WTC11 (cell line): Measurements from ENCODE around the gene ING5. TPM values are rescaled to one million over a fixed set of nuclear protein-coding genes. Genes with fewer than 3 reads are reported as not detected.

Experiments used
- ATAC-seq: fragments of 200-7000 bp; cut with Tn5 transposase; 2 replicates; pipeline ENCODE4 v1.10.0; 2021; ENCODE audit warnings: mild to moderate bottlenecking, moderate library complexity
- CTCF ChIA-PET: fragments of 300-600 bp; sonication (Branson Sonifier 250); formaldehyde crosslinking; loops from one replicate; lab custom pipeline; 2021; ENCODE audit warnings: antibody characterized with exemption; lab: Charles Lee
- POLR2A ChIA-PET: fragments of 350-600 bp; sonication (Branson Sonifier 250); formaldehyde crosslinking; loops from one replicate; lab custom pipeline; 2021; ENCODE audit warnings: antibody characterized with exemption; lab: Charles Lee
- DNase-seq: peaks from one replicate; pipeline ENCODE4 v3.0.0; 2021; ENCODE audit warnings: low spot score
- H3K27ac Mint-ChIP-seq: 2 replicates; pipeline ENCODE4 v1.8.0; 2021; ENCODE audit warnings: mixed read lengths
- H3K27me3 Mint-ChIP-seq: 2 replicates; pipeline ENCODE4 v1.8.0; 2021; ENCODE audit warnings: low read depth, mild to moderate bottlenecking, moderate library complexity, mixed read lengths
- H3K36me3 Mint-ChIP-seq: 2 replicates; pipeline ENCODE4 v1.8.0; 2021; ENCODE audit warnings: mixed read lengths
- H3K4me1 Mint-ChIP-seq: 2 replicates; pipeline ENCODE4 v1.8.0; 2022; ENCODE audit warnings: mixed read lengths
- H3K4me3 Mint-ChIP-seq: 2 replicates; pipeline ENCODE4 v1.8.0; 2021; ENCODE audit warnings: mild to moderate bottlenecking, moderate library complexity, mixed read lengths
- H3K9me3 Mint-ChIP-seq: 2 replicates; pipeline ENCODE4 v1.8.0; 2021; ENCODE audit warnings: mixed read lengths
- ESRRA ChIP-seq: sonication (generic); formaldehyde crosslinking; IDR thresholded peaks from 2 replicates; pipeline ENCODE4 v1.8.1; 2022; ENCODE audit warnings: mild to moderate bottlenecking, missing genetic modification reagents, borderline replicate concordance
- FOXP1 ChIP-seq: sonication (generic); formaldehyde crosslinking; IDR thresholded peaks from 2 replicates; pipeline ENCODE4 v1.8.0; 2022; ENCODE audit warnings: missing genetic modification reagents, mild to moderate bottlenecking, moderate library complexity, borderline replicate concordance
- GABPB1 ChIP-seq: sonication (generic); formaldehyde crosslinking; IDR thresholded peaks from 2 replicates; pipeline ENCODE4 v1.8.1; 2023; ENCODE audit warnings: mild to moderate bottlenecking, missing genetic modification reagents
- HMGA2 ChIP-seq: fragments of 250-450 bp; sonication (Bioruptor Pico); IDR thresholded peaks from 2 replicates; pipeline ENCODE4 v1.4.0; 2021; ENCODE audit warnings: mild to moderate bottlenecking, moderate library complexity
- IRF1 ChIP-seq: sonication (generic); formaldehyde crosslinking; IDR thresholded peaks from 2 replicates; pipeline ENCODE4 v1.8.0; 2023; ENCODE audit warnings: missing genetic modification reagents
- NFATC4 ChIP-seq: fragments of 250-450 bp; sonication (Bioruptor Pico); IDR thresholded peaks from 2 replicates; pipeline ENCODE4 v1.9.0; 2021; ENCODE audit warnings: mild to moderate bottlenecking
- NR2C2 ChIP-seq: sonication (generic); formaldehyde crosslinking; IDR thresholded peaks from 2 replicates; pipeline ENCODE4 v1.8.0; 2022; ENCODE audit warnings: mild to moderate bottlenecking, missing genetic modification reagents
- PRRX2 ChIP-seq: fragments of 250-450 bp; sonication (Bioruptor Pico); IDR thresholded peaks from 2 replicates; pipeline ENCODE4 v1.8.0; 2021; ENCODE audit warnings: mild to moderate bottlenecking
- ZNF232 ChIP-seq: sonication (generic); formaldehyde crosslinking; IDR thresholded peaks from 2 replicates; pipeline ENCODE4 v1.8.0; 2022; ENCODE audit warnings: mild to moderate bottlenecking, missing genetic modification reagents
- ZNF317 ChIP-seq: sonication (generic); formaldehyde crosslinking; IDR thresholded peaks from 2 replicates; pipeline ENCODE4 v1.8.1; 2023; ENCODE audit warnings: low read depth, mild to moderate bottlenecking, moderate library complexity, missing genetic modification reagents, borderline replicate concordance
- ZNF416 ChIP-seq: fragments of 250-450 bp; sonication (Bioruptor Pico); IDR thresholded peaks from 2 replicates; pipeline ENCODE4 v1.9.0; 2021; ENCODE audit warnings: mild to moderate bottlenecking, inconsistent platforms
- total RNA-seq: library from RNA; stranded (reverse); gene quantifications from 3 replicates; pipeline ENCODE4 v1.2.3, GENCODE V29; 2021
- TF ChIP-seq, protein P1 (sequence below): sonication (generic); formaldehyde crosslinking; IDR thresholded peaks from 2 replicates; pipeline ENCODE4 v1.8.1; 2023; ENCODE audit warnings: mild to moderate bottlenecking, missing genetic modification reagents, moderate library complexity
- TF ChIP-seq, protein P2 (sequence below): sonication (generic); formaldehyde crosslinking; IDR thresholded peaks from 2 replicates; pipeline ENCODE4 v1.8.0; 2022; ENCODE audit warnings: mild to moderate bottlenecking, missing genetic modification reagents
- TF ChIP-seq, protein P3 (sequence below): fragments of 250-450 bp; sonication (Bioruptor Pico); conservative IDR thresholded peaks from 2 replicates; pipeline ENCODE4 v1.9.0; 2021; ENCODE audit warnings: mild to moderate bottlenecking
- TF ChIP-seq, protein P4 (sequence below): sonication (generic); formaldehyde crosslinking; IDR thresholded peaks from 2 replicates; pipeline ENCODE4 v1.8.1; 2022; ENCODE audit warnings: low read depth, missing genetic modification reagents, borderline replicate concordance
- TF ChIP-seq, protein P5 (sequence below): sonication (generic); formaldehyde crosslinking; IDR thresholded peaks from 2 replicates; pipeline ENCODE4 v1.8.1; 2023; ENCODE audit warnings: mild to moderate bottlenecking, missing genetic modification reagents

Gene ING5
- total RNA-seq, 1 experiment from 2014 or later: 43.1 TPM

DNA sequence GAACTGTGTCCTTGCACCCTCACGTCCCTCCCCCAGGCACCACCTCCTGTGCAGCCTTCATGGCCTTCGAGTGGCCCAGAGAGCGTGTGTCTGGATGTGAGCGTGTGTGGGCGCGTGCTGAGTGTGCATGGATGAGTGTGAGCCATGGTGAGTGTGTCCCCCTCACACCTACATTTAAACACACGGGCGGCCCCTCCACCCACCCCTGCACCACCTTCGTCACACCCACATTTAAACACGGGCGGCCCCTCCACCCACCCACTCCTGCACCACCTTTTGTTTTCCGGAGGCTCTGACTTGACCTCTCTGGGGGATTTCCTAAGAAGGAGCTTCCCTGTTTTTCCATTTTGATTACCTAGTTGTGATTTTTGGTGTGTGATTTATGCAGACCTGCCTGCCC is 33.0 kb upstream of the ING5 start:
- peaks cover 29% of the 10 kb centered on the region for H3K36me3 Mint-ChIP-seq
- no peak overlapping the region for H3K4me3 Mint-ChIP-seq
- no peaks in the 10 kb centered on the region for H3K9me3 Mint-ChIP-seq
- POLR2A ChIA-PET: no interaction called here
- H3K27me3 Mint-ChIP-seq: no peaks in the 10 kb centered on the region
- CTCF ChIA-PET: no interaction called here
- H3K4me1 Mint-ChIP-seq: peaks cover 1% of the 10 kb centered on the region; the same call in 1 of the 2 replicates
- TF ChIP-seq, protein P1, sequence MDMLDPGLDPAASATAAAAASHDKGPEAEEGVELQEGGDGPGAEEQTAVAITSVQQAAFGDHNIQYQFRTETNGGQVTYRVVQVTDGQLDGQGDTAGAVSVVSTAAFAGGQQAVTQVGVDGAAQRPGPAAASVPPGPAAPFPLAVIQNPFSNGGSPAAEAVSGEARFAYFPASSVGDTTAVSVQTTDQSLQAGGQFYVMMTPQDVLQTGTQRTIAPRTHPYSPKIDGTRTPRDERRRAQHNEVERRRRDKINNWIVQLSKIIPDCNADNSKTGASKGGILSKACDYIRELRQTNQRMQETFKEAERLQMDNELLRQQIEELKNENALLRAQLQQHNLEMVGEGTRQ (CRISPR knock-in tag): no peak
- TF ChIP-seq, protein P2, sequence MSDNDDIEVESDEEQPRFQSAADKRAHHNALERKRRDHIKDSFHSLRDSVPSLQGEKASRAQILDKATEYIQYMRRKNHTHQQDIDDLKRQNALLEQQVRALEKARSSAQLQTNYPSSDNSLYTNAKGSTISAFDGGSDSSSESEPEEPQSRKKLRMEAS (CRISPR knock-in tag): no peak
- TF ChIP-seq ESRRA (CRISPR knock-in tag): no peak
- TF ChIP-seq, protein P3, sequence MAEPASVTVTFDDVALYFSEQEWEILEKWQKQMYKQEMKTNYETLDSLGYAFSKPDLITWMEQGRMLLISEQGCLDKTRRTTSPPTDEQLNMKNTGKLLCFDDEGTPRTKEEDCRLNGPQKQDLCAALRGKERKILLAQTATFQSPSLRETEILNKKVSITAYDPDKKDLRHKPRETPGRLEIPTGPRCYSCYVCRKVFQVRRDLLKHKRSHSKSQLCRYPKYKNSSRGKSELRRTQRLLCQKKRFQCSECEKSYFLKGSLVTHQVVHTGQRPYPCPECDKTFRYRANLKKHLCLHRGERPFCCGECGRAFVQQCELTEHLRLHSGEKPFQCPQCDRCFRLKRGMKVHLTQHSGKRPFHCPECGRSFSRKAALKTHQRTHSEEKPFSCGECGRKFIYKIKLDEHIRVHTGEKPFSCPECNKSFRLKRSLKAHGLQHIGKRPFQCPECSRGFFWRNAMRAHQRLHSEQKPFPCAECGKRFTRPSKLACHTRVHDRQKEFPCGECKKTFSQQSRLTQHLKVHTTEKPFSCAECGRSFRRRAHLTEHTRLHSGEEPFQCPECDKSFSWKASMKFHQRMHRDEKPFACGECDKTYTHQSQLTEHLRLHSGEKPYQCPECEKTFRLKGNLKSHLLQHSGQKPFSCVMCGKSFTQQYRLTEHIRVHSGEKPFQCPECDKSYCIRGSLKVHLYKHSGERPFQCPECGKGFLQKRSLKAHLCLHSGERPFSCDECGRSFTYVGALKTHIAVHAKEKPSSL: no peak
- TF ChIP-seq PRRX2 (CRISPR knock-in tag): no peak
- no peak for TF ChIP-seq NR2C2
- H3K27ac Mint-ChIP-seq: no peak overlapping the region
- ATAC-seq: no peak
- no peak for DNase-seq

GRCh38 chr2:241670333-241671110 is 31.3 kb upstream of the ING5 start:
- H3K4me1 Mint-ChIP-seq: peaks cover 2% of the 10 kb centered on the region; the same call in 1 of the 2 replicates
- no peak overlapping the region for H3K4me3 Mint-ChIP-seq
- no peak for ATAC-seq
- CTCF ChIA-PET: no interaction called here
- no peak overlapping the region for H3K27ac Mint-ChIP-seq
- peaks cover 35% of the 10 kb centered on the region for H3K36me3 Mint-ChIP-seq
- no peaks in the 10 kb centered on the region for H3K27me3 Mint-ChIP-seq
- DNase-seq: no peak
- H3K9me3 Mint-ChIP-seq: no peaks in the 10 kb centered on the region
- POLR2A ChIA-PET: interaction anchor here (0.6 kb wide), 1 partner anchor 39 kb away, joined by 3 read pairs; no protein-coding TSS in a partner anchor
- no peak for TF ChIP-seq HMGA2 (CRISPR knock-in tag)
- TF ChIP-seq ZNF232 (CRISPR knock-in tag): no peak
- TF ChIP-seq NFATC4 (CRISPR knock-in tag): no peak
- TF ChIP-seq ZNF416 (CRISPR knock-in tag): no peak
- TF ChIP-seq, protein P4, sequence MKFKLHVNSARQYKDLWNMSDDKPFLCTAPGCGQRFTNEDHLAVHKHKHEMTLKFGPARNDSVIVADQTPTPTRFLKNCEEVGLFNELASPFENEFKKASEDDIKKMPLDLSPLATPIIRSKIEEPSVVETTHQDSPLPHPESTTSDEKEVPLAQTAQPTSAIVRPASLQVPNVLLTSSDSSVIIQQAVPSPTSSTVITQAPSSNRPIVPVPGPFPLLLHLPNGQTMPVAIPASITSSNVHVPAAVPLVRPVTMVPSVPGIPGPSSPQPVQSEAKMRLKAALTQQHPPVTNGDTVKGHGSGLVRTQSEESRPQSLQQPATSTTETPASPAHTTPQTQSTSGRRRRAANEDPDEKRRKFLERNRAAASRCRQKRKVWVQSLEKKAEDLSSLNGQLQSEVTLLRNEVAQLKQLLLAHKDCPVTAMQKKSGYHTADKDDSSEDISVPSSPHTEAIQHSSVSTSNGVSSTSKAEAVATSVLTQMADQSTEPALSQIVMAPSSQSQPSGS (CRISPR knock-in tag): no peak
- TF ChIP-seq, protein P5, sequence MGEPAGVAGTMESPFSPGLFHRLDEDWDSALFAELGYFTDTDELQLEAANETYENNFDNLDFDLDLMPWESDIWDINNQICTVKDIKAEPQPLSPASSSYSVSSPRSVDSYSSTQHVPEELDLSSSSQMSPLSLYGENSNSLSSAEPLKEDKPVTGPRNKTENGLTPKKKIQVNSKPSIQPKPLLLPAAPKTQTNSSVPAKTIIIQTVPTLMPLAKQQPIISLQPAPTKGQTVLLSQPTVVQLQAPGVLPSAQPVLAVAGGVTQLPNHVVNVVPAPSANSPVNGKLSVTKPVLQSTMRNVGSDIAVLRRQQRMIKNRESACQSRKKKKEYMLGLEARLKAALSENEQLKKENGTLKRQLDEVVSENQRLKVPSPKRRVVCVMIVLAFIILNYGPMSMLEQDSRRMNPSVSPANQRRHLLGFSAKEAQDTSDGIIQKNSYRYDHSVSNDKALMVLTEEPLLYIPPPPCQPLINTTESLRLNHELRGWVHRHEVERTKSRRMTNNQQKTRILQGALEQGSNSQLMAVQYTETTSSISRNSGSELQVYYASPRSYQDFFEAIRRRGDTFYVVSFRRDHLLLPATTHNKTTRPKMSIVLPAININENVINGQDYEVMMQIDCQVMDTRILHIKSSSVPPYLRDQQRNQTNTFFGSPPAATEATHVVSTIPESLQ (CRISPR knock-in tag): no peak
- no peak for TF ChIP-seq GABPB1 (CRISPR knock-in tag)
- TF ChIP-seq PRRX2 (CRISPR knock-in tag): no peak
- no peak for TF ChIP-seq ZNF317
- no peak for TF ChIP-seq FOXP1 (CRISPR knock-in tag)
- no peak for TF ChIP-seq IRF1 (CRISPR knock-in tag)
- TF ChIP-seq, all 79 proteins: peak for 0
